ENCODE results near the gene CLEC4G. TPM values are rescaled to one million over a fixed set of nuclear protein-coding genes. Genes with fewer than 3 reads are reported as not detected.

Gene CLEC4G
- total and polyA plus RNA-seq, 2 of the 8 experiments (the other 6 are each of a cell fraction or from before 2014, with no cell fraction given) = 0.35 to 2.9 TPM

- no peak for TF ChIP-seq YY1 (IDR thresholded peaks at IDR 0.05; ENCODE audit: low read depth, low read length)
- TF ChIP-seq POLR2AphosphoS5 (IDR thresholded peaks at IDR 0.05; ENCODE audit: low read depth, low read length) = no peak
- no peak for TF ChIP-seq BCL11A (IDR thresholded peaks at IDR 0.05; ENCODE audit: low read depth in 2 of 2, low read length in 2 of 2)
- TF ChIP-seq SIRT6 (IDR thresholded peaks at IDR 0.05; ENCODE audit: low read length) = no peak
- no peak for TF ChIP-seq HDAC6 (IDR thresholded peaks at IDR 0.05; ENCODE audit: low read depth, low read length)
- no peak for TF ChIP-seq SUZ12 (IDR thresholded peaks at IDR 0.05; ENCODE audit: low read length)
- no peak for TF ChIP-seq E2F6 (IDR thresholded peaks at IDR 0.05)
- no peak for TF ChIP-seq KDM4A (IDR thresholded peaks at IDR 0.05; ENCODE audit: low read depth, low read length, severe bottlenecking)
These were observed 43.9 kb upstream of the CLEC4G start (continued) for GRCh38 chr19:7775761-7776160.

Measured in H1 (cell line).